Prostate gland (tissue), 2 donors: Measurements from ENCODE around the gene STARD5.

ENCODE experiments used
- POLR2A ChIP-seq: fragments of 450-650 bp; IDR thresholded peaks from one replicate; pipeline ENCODE4 v1.6.1; 2016; ENCODE audit warnings: antibody characterized with exemption, mild to moderate bottlenecking
- TF ChIP-seq, protein P1 (sequence below), 4 experiments: fragments of 200-600 bp in 2 of 4; fragments of 450-650 bp in 2 of 4; sonication (generic) in 2 of 4; IDR thresholded peaks; 1 replicate in 3 of 4; 2 replicates in 1 of 4; pipeline ENCODE4 v1.5.1; 2016 to 2019; ENCODE audit warnings: antibody characterized with exemption in 4 of 4, mild to moderate bottlenecking in 2 of 4, moderate library complexity in 2 of 4

DNA sequence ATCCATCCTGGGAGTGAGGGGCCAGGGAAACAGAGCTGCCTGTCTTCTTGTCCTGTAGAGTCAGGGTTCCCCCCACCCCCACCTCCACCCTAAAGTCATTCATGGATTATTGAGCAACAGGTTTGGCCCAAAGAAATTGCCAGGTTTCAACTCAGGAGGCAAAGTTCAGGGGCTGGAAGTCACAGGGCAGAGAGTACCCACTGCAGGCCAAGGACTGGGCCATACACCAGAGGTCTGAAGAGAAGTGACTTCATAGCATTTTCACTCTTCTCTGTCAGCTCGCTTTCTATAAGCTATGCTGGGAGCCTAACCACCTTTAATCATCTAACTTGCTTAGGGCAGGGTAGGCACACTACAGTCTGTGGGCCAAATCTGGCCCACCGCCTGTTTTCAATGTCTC, 50.1 kb downstream of the STARD5 start:
- TF ChIP-seq, protein P1, sequence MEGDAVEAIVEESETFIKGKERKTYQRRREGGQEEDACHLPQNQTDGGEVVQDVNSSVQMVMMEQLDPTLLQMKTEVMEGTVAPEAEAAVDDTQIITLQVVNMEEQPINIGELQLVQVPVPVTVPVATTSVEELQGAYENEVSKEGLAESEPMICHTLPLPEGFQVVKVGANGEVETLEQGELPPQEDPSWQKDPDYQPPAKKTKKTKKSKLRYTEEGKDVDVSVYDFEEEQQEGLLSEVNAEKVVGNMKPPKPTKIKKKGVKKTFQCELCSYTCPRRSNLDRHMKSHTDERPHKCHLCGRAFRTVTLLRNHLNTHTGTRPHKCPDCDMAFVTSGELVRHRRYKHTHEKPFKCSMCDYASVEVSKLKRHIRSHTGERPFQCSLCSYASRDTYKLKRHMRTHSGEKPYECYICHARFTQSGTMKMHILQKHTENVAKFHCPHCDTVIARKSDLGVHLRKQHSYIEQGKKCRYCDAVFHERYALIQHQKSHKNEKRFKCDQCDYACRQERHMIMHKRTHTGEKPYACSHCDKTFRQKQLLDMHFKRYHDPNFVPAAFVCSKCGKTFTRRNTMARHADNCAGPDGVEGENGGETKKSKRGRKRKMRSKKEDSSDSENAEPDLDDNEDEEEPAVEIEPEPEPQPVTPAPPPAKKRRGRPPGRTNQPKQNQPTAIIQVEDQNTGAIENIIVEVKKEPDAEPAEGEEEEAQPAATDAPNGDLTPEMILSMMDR (IDR thresholded peaks at IDR 0.05): no peak
- TF ChIP-seq POLR2A: no peak
